ENCODE results near the gene GHITM.

GRCh38 chr10:84184517-84184916 lies 45.2 kb downstream of the GHITM start:
- TF ChIP-seq, protein P1, sequence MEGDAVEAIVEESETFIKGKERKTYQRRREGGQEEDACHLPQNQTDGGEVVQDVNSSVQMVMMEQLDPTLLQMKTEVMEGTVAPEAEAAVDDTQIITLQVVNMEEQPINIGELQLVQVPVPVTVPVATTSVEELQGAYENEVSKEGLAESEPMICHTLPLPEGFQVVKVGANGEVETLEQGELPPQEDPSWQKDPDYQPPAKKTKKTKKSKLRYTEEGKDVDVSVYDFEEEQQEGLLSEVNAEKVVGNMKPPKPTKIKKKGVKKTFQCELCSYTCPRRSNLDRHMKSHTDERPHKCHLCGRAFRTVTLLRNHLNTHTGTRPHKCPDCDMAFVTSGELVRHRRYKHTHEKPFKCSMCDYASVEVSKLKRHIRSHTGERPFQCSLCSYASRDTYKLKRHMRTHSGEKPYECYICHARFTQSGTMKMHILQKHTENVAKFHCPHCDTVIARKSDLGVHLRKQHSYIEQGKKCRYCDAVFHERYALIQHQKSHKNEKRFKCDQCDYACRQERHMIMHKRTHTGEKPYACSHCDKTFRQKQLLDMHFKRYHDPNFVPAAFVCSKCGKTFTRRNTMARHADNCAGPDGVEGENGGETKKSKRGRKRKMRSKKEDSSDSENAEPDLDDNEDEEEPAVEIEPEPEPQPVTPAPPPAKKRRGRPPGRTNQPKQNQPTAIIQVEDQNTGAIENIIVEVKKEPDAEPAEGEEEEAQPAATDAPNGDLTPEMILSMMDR (IDR thresholded peaks at IDR 0.05): no peak
- no peak for TF ChIP-seq POLR2A (IDR thresholded peaks at IDR 0.05)
